IMR-90 (cell line): ENCODE results near the gene MACF1. TPM values are rescaled to one million over a fixed set of nuclear protein-coding genes. Genes with fewer than 3 reads are reported as not detected.

Source experiments
- ATAC-seq: fragments of 200-7000 bp; cut with Tn5 transposase; 2 replicates; pipeline ENCODE4 v1.9.1; 2020; ENCODE audit warnings: low read depth, mild to moderate bottlenecking, moderate library complexity
- BruUV-seq: library from RNA; stranded (reverse); fragments of 400-500 nt; replicated peaks from 2 replicates; lab custom pipeline; 2021; lab: Mats Ljungman, UMichigan
- CTCF ChIA-PET: fragments of 300-600 bp; formaldehyde crosslinking; extraction: SDS; loops from one replicate; lab custom pipeline; 2021; ENCODE audit warnings: antibody characterized with exemption; lab: Yijun Ruan, JAX
- POLR2A ChIA-PET: fragments of 300-600 bp; sonication (Branson Sonifier 250); formaldehyde crosslinking; loops from one replicate; lab custom pipeline; 2022; ENCODE audit warnings: antibody characterized with exemption; ENCODE audit not compliant: unreplicated experiment; lab: Charles Lee
- DNase-seq: peaks from one replicate; pipeline ENCODE4 v3.0.0; 2013
- H2AFZ ChIP-seq: replicated peaks from 2 replicates; pipeline ENCODE3; 2013; ENCODE audit warnings: low read length, mild to moderate bottlenecking; ENCODE audit not compliant: poor library complexity
- H2AK5ac ChIP-seq: 2 replicates; pipeline ENCODE4 v1.6.1; 2013; ENCODE audit warnings: low read depth, low read length, inconsistent platforms
- H2AK9ac ChIP-seq: replicated peaks from 2 replicates; pipeline ENCODE3; 2013; ENCODE audit warnings: mild to moderate bottlenecking, low read depth, low read length, moderate library complexity; ENCODE audit not compliant: poor library complexity
- H2BK120ac ChIP-seq: 2 replicates; pipeline ENCODE4 v1.6.1; 2013; ENCODE audit warnings: low read depth, low read length, inconsistent platforms
- H2BK15ac ChIP-seq: 3 replicates; pipeline ENCODE4 v1.6.1; 2013; ENCODE audit warnings: low read depth, low read length, inconsistent platforms
- H2BK20ac ChIP-seq: 2 replicates; pipeline ENCODE4 v1.6.1; 2013; ENCODE audit warnings: low read depth, mild to moderate bottlenecking, inconsistent platforms, low read length, moderate library complexity
- H2BK5ac ChIP-seq: 2 replicates; pipeline ENCODE4 v1.6.1; 2013; ENCODE audit warnings: mild to moderate bottlenecking, low read depth, low read length, inconsistent platforms; ENCODE audit not compliant: poor library complexity, severe bottlenecking
- H3K14ac ChIP-seq: replicated peaks from 2 replicates; pipeline ENCODE4 v1.6.1; 2013; ENCODE audit warnings: low read depth, low read length, inconsistent platforms
- H3K18ac ChIP-seq: 2 replicates; pipeline ENCODE4 v1.6.1; 2013; ENCODE audit warnings: low read depth, low read length, control low read depth
- H3K23ac ChIP-seq: 2 replicates; pipeline ENCODE4 v1.6.1; 2013; ENCODE audit warnings: low read depth, low read length, inconsistent platforms
- H3K27ac ChIP-seq: 2 replicates; pipeline ENCODE4 v1.5.1; 2013; ENCODE audit warnings: mild to moderate bottlenecking, control low read depth, low read length; ENCODE audit not compliant: insufficient read depth
- H3K27me3 ChIP-seq: 2 replicates; pipeline ENCODE4 v1.6.1; 2013; ENCODE audit warnings: low read length; ENCODE audit not compliant: control insufficient read depth, insufficient read depth
- H3K36me3 ChIP-seq: 2 replicates; pipeline ENCODE4 v1.6.1; 2013; ENCODE audit warnings: low read length, mixed read lengths; ENCODE audit not compliant: control insufficient read depth, insufficient read depth
- H3K4ac ChIP-seq: 2 replicates; pipeline ENCODE4 v1.6.1; 2013; ENCODE audit warnings: low read depth, low read length, inconsistent platforms
- H3K4me1 ChIP-seq: 2 replicates; pipeline ENCODE4 v1.6.1; 2013; ENCODE audit warnings: low read length, mixed read lengths; ENCODE audit not compliant: control insufficient read depth, insufficient read depth
- H3K4me2 ChIP-seq: 2 replicates; pipeline ENCODE4 v1.6.1; 2013; ENCODE audit warnings: low read depth, mild to moderate bottlenecking, control low read depth, low read length, moderate library complexity
- H3K4me3 ChIP-seq: 2 replicates; pipeline ENCODE4 v1.5.1; 2013; ENCODE audit warnings: low read depth, mild to moderate bottlenecking, control low read depth, low read length, moderate library complexity; ENCODE audit not compliant: insufficient read depth
- H3K56ac ChIP-seq: 2 replicates; pipeline ENCODE4 v1.6.1; 2013; ENCODE audit warnings: low read length, inconsistent platforms; ENCODE audit not compliant: insufficient read depth; ENCODE audit errors: extremely low read depth
- H3K79me1 ChIP-seq, 2 experiments: 2 replicates each; pipeline ENCODE4 v1.6.1; 2013; ENCODE audit warnings: low read length in 2 of 2, inconsistent platforms in 1 of 2, low read depth in 1 of 2
- H3K9ac ChIP-seq: 2 replicates; pipeline ENCODE4 v1.6.1; 2013; ENCODE audit warnings: low read depth, low read length, control low read depth
- H3K9me1 ChIP-seq: 2 replicates; pipeline ENCODE4 v1.6.1; 2013; ENCODE audit warnings: low read length, inconsistent platforms; ENCODE audit not compliant: insufficient read depth
- H3K9me3 ChIP-seq: 2 replicates; pipeline ENCODE4 v1.6.1; 2013; ENCODE audit warnings: low read length; ENCODE audit not compliant: control insufficient read depth, insufficient read depth
- H4K20me1 ChIP-seq: 2 replicates; pipeline ENCODE4 v1.6.1; 2013; ENCODE audit warnings: low read length, inconsistent platforms; ENCODE audit not compliant: insufficient read depth
- H4K5ac ChIP-seq: 2 replicates; pipeline ENCODE4 v1.6.1; 2013; ENCODE audit warnings: mild to moderate bottlenecking, low read depth, low read length, control low read depth
- H4K8ac ChIP-seq, 2 experiments: 2 replicates each; pipeline ENCODE4 v1.6.1; 2013; ENCODE audit warnings: low read depth in 2 of 2, low read length in 2 of 2, control low read depth in 1 of 2, inconsistent platforms in 1 of 2
- H4K91ac ChIP-seq: 2 replicates; pipeline ENCODE4 v1.6.1; 2013; ENCODE audit warnings: low read depth, low read length, inconsistent platforms; ENCODE audit not compliant: insufficient read depth
- BHLHE40 ChIP-seq: fragments of 150-350 bp; IDR thresholded peaks from 2 replicates; pipeline ENCODE4 v1.6.1; 2016; ENCODE audit warnings: mild to moderate bottlenecking, low read depth, low read length
- CEBPB ChIP-seq: IDR thresholded peaks from 2 replicates; pipeline ENCODE4 v1.6.1; 2012; ENCODE audit warnings: low read depth, low read length, improper control_type of control experiment
- CHD1 ChIP-seq: IDR thresholded peaks from 2 replicates; pipeline ENCODE4 v1.6.1; 2012; ENCODE audit warnings: low read depth, low read length, improper control_type of control experiment
- FOS ChIP-seq: fragments of 150-350 bp; IDR thresholded peaks from 2 replicates; pipeline ENCODE4 v1.6.1; 2016; ENCODE audit warnings: low read depth, low read length
- MAFK ChIP-seq: IDR thresholded peaks from 2 replicates; pipeline ENCODE4 v1.6.1; 2012; ENCODE audit warnings: low read depth, low read length, improper control_type of control experiment
- MAZ ChIP-seq: IDR thresholded peaks from 2 replicates; pipeline ENCODE4 v1.6.1; 2012; ENCODE audit warnings: low read depth, mild to moderate bottlenecking, low read length, improper control_type of control experiment, moderate library complexity, borderline replicate concordance
- MXI1 ChIP-seq: IDR thresholded peaks from 2 replicates; pipeline ENCODE4 v1.6.1; 2012; ENCODE audit warnings: low read depth, mild to moderate bottlenecking, low read length, moderate library complexity, borderline replicate concordance
- NFE2L2 ChIP-seq: fragments of 150-350 bp; IDR thresholded peaks from 2 replicates; pipeline ENCODE4 v1.6.1; 2016; ENCODE audit warnings: low read depth, mild to moderate bottlenecking, low read length
- POLR2A ChIP-seq: IDR thresholded peaks from 2 replicates; pipeline ENCODE4 v1.6.1; 2012; ENCODE audit warnings: mild to moderate bottlenecking, low read depth, low read length
- RAD21 ChIP-seq: IDR thresholded peaks from 2 replicates; pipeline ENCODE4 v1.6.1; 2012; ENCODE audit warnings: low read length, improper control_type of control experiment
- RCOR1 ChIP-seq: IDR thresholded peaks from 2 replicates; pipeline ENCODE4 v1.6.1; 2012; ENCODE audit warnings: mild to moderate bottlenecking, low read length, improper control_type of control experiment; ENCODE audit not compliant: insufficient replicate concordance
- RFX5 ChIP-seq: IDR thresholded peaks from 2 replicates; pipeline ENCODE4 v1.8.0; 2012; ENCODE audit warnings: low read depth, mild to moderate bottlenecking, low read length, moderate library complexity
- SMC3 ChIP-seq: fragments of 150-350 bp; IDR thresholded peaks from 2 replicates; pipeline ENCODE4 v1.6.1; 2016; ENCODE audit warnings: low read depth, mild to moderate bottlenecking, antibody characterized with exemption, low read length, moderate library complexity
- WGBS, 2 experiments: methylation state at CpG; one replicate each; pipeline versions ENCODE4 v1.1.5 to v1.1.7; 2013; ENCODE audit warnings: missing lambda C conversion rate in 2 of 2; ENCODE audit not compliant: insufficient read length in 1 of 2; ENCODE audit errors: extremely low coverage in 2 of 2; 5-methylcytosine and 5-hydroxymethylcytosine counted together
- dilution Hi-C: fragments of 300-500 bp; cut with HindIII; formaldehyde crosslinking; loops from one replicate; pipeline ENCODE4 v1.14.3; 2018; ENCODE audit warnings: low sequenced_read_pairs; ENCODE audit not compliant: unreplicated experiment
- in situ Hi-C: fragments of 300-500 bp; cut with MboI; formaldehyde crosslinking; loops from 3 replicates; pipeline ENCODE4 v1.14.3; 2019; ENCODE audit warnings: low sequenced_read_pairs, inconsistent platforms, mixed read lengths
- intact Hi-C: fragments of 100-400 bp; cut with micrococcal nuclease; formaldehyde crosslinking; loops from 2 replicates; pipeline ENCODE4 v1.10.0; 2022
- polyA plus RNA-seq, 3 experiments: library from polyadenylated mRNA; depleted of rRNA; stranded (reverse); fragments of >200 nt; gene quantifications; 2 replicates each; pipeline ENCODE4 v1.2.3, GENCODE V29; 2012; ENCODE audit warnings: low replicate concordance in 1 of 3
- total RNA-seq: library from RNA; depleted of rRNA; stranded (reverse); fragments of >200 nt; gene quantifications from 2 replicates; pipeline ENCODE4 v1.2.3, GENCODE V29; 2012
- TF ChIP-seq, protein P1 (sequence below): conservative IDR thresholded peaks from 2 replicates; pipeline ENCODE4 v1.5.1; 2012; ENCODE audit warnings: mild to moderate bottlenecking, low read depth, low read length, improper control_type of control experiment
- TF ChIP-seq, protein P2 (sequence below): fragments of 150-350 bp; IDR thresholded peaks from 2 replicates; pipeline ENCODE4 v1.6.1; 2016; ENCODE audit warnings: low read depth, mild to moderate bottlenecking, low read length, moderate library complexity, borderline replicate concordance

Gene MACF1
- total and polyA plus RNA-seq, 2 of the 4 experiments (the other 2 are of a cell fraction), result 67.6 to 369 TPM

DNA sequence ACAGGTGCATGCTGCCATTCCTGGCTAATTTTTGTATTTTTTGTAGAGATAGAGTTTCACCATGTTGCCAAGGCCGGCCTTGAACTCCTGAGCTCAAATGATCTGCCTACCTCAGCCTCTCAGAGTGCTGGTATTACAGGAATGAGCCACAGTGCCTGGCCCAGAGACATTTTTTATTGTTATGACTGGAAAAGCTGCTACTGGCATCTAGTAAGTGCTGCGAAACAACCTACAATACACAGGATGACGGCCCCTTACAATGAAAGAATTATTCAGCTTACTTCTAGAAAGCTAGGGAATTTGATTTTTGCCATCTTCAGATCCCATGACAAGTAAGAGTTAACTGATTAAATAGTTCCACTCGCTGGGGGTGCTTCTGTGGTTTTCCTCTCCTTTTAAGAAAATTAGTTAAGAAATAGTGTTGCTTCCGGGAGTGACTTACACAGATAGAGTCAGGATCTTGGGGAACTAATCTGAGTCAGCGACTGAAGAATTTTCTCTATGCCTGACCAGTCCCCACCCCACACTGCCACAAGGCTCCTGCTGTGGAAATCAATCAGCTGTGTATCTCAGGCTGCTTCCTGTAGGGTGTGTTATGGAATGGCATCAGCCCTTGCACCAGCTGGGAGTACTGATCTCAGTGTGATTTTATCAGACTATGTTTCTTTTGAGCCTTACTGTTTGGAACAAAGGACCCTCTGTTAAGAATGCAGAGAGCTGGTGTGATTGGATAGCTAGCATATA lies 194.0 kb downstream of the MACF1 start:
- peak overlapping the region; percentile 75 to 94 for H4K8ac ChIP-seq
- H3K4me2 ChIP-seq, result peak overlapping the region; percentile 51
- in situ Hi-C loops (no loop called here), dilution Hi-C loops (no loop called here), intact Hi-C loops (loop anchor here (1.0 kb wide), 1 partner anchor 10 kb away; no protein-coding TSS in a partner anchor)
- H3K79me1 ChIP-seq, result peaks cover 14 to 73% of the 10 kb centered on the region in 2 experiments
- H3K4me1 ChIP-seq, result peaks cover 12% of the 10 kb centered on the region
- peak overlapping the region; percentile 87 for H3K27ac ChIP-seq
- peak overlapping the region; percentile 92 for H3K14ac ChIP-seq
- peak overlapping the region; percentile 90 for H4K91ac ChIP-seq
- H4K20me1 ChIP-seq, result no peaks in the 10 kb centered on the region
- peak overlapping the region; percentile 98 for H2BK5ac ChIP-seq
- peak overlapping the region; percentile 81 for H2AK5ac ChIP-seq
- H2AFZ ChIP-seq, result peak overlapping the region; percentile 8
- H3K9me3 ChIP-seq, result no peaks in the 10 kb centered on the region
- ChIA-PET CTCF (interaction anchor here (0.7 to 2.2 kb wide), 5 partner anchors 11 to 205 kb away, joined by 3 to 15 read pairs (median 4); no protein-coding TSS in a partner anchor), POLR2A (interaction anchor here (1.0 kb wide), 2 partner anchors 13 to 17 kb away, joined by 3 to 4 read pairs; no protein-coding TSS in a partner anchor)
- H3K18ac ChIP-seq, result peak overlapping the region; percentile 86
- DNase-seq (peak; percentile 98), ATAC-seq (peak; percentile 90)
- no CpG with 5 or more reads among the region's 6 CpGs for WGBS, 2 experiments
- H3K36me3 ChIP-seq, result no peaks in the 10 kb centered on the region; the same call in 1 of the 2 replicates
- H3K23ac ChIP-seq, result peak overlapping the region; percentile 96
- peak overlapping the region; percentile 93 for H2BK20ac ChIP-seq
- peak overlapping the region; percentile 93 for H3K4ac ChIP-seq
- BruUV-seq, result no TSS peak
- no peak overlapping the region for H3K4me3 ChIP-seq
- H2BK120ac ChIP-seq, result peak overlapping the region; percentile 95
- H3K56ac ChIP-seq, result peak overlapping the region; percentile 94
- peaks cover 11% of the 10 kb centered on the region for H3K9me1 ChIP-seq
- peak overlapping the region; percentile 67 for H3K9ac ChIP-seq
- peak overlapping the region; percentile 14 for H2AK9ac ChIP-seq
- peak overlapping the region; percentile 75; the same call in 2 of the 3 replicates for H2BK15ac ChIP-seq
- no peaks in the 10 kb centered on the region for H3K27me3 ChIP-seq
- peak overlapping the region; percentile 50 for H4K5ac ChIP-seq
- TF ChIP-seq RAD21 (no peak; the same call in 1 of the 2 replicates), CEBPB (peak; percentile 74), MAFK (peak; percentile 13; the same call in 1 of the 2 replicates), FOS (peak; percentile 62; the same call in 1 of the 2 replicates), MXI1 (0 out of 2 replicates have a peak, but pooled peaks have one; percentile 34), RCOR1 (no peak), CHD1 (no peak), BHLHE40 (peak; percentile 75), POLR2A (no peak), SMC3 (no peak), RFX5 (no peak), MAZ (peak; percentile 40; the same call in 1 of the 2 replicates), NFE2L2 (no peak)
- TF ChIP-seq, protein P1, sequence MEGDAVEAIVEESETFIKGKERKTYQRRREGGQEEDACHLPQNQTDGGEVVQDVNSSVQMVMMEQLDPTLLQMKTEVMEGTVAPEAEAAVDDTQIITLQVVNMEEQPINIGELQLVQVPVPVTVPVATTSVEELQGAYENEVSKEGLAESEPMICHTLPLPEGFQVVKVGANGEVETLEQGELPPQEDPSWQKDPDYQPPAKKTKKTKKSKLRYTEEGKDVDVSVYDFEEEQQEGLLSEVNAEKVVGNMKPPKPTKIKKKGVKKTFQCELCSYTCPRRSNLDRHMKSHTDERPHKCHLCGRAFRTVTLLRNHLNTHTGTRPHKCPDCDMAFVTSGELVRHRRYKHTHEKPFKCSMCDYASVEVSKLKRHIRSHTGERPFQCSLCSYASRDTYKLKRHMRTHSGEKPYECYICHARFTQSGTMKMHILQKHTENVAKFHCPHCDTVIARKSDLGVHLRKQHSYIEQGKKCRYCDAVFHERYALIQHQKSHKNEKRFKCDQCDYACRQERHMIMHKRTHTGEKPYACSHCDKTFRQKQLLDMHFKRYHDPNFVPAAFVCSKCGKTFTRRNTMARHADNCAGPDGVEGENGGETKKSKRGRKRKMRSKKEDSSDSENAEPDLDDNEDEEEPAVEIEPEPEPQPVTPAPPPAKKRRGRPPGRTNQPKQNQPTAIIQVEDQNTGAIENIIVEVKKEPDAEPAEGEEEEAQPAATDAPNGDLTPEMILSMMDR, result no peak
- TF ChIP-seq, protein P2, sequence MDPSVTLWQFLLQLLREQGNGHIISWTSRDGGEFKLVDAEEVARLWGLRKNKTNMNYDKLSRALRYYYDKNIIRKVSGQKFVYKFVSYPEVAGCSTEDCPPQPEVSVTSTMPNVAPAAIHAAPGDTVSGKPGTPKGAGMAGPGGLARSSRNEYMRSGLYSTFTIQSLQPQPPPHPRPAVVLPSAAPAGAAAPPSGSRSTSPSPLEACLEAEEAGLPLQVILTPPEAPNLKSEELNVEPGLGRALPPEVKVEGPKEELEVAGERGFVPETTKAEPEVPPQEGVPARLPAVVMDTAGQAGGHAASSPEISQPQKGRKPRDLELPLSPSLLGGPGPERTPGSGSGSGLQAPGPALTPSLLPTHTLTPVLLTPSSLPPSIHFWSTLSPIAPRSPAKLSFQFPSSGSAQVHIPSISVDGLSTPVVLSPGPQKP, result no peak
